Osteoblast (primary cell): ENCODE results near the gene HIGD1C. TPM values are rescaled to one million over a fixed set of nuclear protein-coding genes. Genes with fewer than 3 reads are reported as not detected.
A peak's percentile ranks its signal among the peaks of the same experiment; 100 is the strongest.

Experiments used
- DNase-seq: peaks from one replicate; pipeline ENCODE4 v3.0.0; 2011; ENCODE audit warnings: low spot score, mixed read lengths; ENCODE audit not compliant: insufficient read length; ENCODE audit errors: missing footprints
- H2AFZ ChIP-seq: 2 replicates; pipeline ENCODE4 v1.6.0; 2011; ENCODE audit warnings: mild to moderate bottlenecking, low read length
- H3K27ac ChIP-seq: 2 replicates; pipeline ENCODE4 v1.5.1; 2011; ENCODE audit warnings: mild to moderate bottlenecking, low read depth, low read length, moderate library complexity
- H3K27me3 ChIP-seq: 2 replicates; pipeline ENCODE4 v1.6.0; 2012; ENCODE audit warnings: mild to moderate bottlenecking, control low read depth, inconsistent platforms, low read length, moderate library complexity; ENCODE audit not compliant: insufficient read depth
- H3K36me3 ChIP-seq: 2 replicates; pipeline ENCODE4 v1.5.1; 2011; ENCODE audit warnings: mild to moderate bottlenecking, low read length, control low read depth, moderate library complexity; ENCODE audit not compliant: insufficient read depth
- H3K4me1 ChIP-seq: 2 replicates; pipeline ENCODE4 v1.5.1; 2011; ENCODE audit warnings: mild to moderate bottlenecking, low read length, control low read depth, moderate library complexity; ENCODE audit not compliant: insufficient read depth
- H3K4me2 ChIP-seq: 2 replicates; pipeline ENCODE4 v1.6.0; 2011; ENCODE audit warnings: mild to moderate bottlenecking, low read length; ENCODE audit not compliant: insufficient read depth
- H3K4me3 ChIP-seq: fragments of 200-600 bp; sonication (generic); 3 replicates; pipeline ENCODE4 v1.5.1; 2012; ENCODE audit warnings: mild to moderate bottlenecking, low read length, inconsistent platforms; ENCODE audit not compliant: insufficient read depth
- H3K79me2 ChIP-seq: 2 replicates; pipeline ENCODE4 v1.6.0; 2012; ENCODE audit warnings: mild to moderate bottlenecking, low read length, control low read depth, inconsistent platforms; ENCODE audit not compliant: insufficient read depth
- H3K9me3 ChIP-seq: 2 replicates; pipeline ENCODE4 v1.5.1; 2011; ENCODE audit warnings: low read depth, low read length, control low read depth
- H4K20me1 ChIP-seq: 2 replicates; pipeline ENCODE4 v1.6.0; 2012; ENCODE audit warnings: mild to moderate bottlenecking, low read length, control low read depth; ENCODE audit not compliant: insufficient read depth
- total RNA-seq: library from RNA; depleted of rRNA; stranded (reverse); fragments of >200 nt; gene quantifications from 2 replicates; pipeline ENCODE4 v1.2.3, GENCODE V29; 2012
- TF ChIP-seq, protein P1 (sequence below): IDR thresholded peaks from 2 replicates; pipeline ENCODE4 v1.5.1; 2011; ENCODE audit warnings: mild to moderate bottlenecking, low read depth, low read length, moderate library complexity; ENCODE audit errors: extremely low read depth

HIGD1C gene
- total RNA-seq, 1 donor = not detected

DNA sequence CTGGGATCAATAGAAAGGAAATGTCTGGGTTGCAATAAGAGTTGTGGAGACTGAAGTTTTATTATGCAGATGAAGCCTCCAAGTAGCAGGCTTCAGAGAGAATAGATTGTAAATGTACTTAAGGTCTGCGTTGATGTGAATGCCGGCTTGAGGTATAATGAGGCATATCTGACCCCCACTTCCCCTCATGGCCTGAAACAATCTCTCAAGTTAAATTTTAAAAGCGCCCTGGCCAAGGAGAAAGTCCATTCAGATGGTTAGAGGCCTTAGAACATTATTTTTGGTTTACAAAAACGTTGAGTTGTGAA, 28.3 kb upstream of the HIGD1C start:
- peak overlapping the region; percentile 70 for H2AFZ ChIP-seq
- H3K36me3 ChIP-seq = no peaks in the 10 kb centered on the region
- TF ChIP-seq, protein P1, sequence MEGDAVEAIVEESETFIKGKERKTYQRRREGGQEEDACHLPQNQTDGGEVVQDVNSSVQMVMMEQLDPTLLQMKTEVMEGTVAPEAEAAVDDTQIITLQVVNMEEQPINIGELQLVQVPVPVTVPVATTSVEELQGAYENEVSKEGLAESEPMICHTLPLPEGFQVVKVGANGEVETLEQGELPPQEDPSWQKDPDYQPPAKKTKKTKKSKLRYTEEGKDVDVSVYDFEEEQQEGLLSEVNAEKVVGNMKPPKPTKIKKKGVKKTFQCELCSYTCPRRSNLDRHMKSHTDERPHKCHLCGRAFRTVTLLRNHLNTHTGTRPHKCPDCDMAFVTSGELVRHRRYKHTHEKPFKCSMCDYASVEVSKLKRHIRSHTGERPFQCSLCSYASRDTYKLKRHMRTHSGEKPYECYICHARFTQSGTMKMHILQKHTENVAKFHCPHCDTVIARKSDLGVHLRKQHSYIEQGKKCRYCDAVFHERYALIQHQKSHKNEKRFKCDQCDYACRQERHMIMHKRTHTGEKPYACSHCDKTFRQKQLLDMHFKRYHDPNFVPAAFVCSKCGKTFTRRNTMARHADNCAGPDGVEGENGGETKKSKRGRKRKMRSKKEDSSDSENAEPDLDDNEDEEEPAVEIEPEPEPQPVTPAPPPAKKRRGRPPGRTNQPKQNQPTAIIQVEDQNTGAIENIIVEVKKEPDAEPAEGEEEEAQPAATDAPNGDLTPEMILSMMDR = no peak
- no peaks in the 10 kb centered on the region for H4K20me1 ChIP-seq
- no peak for DNase-seq
- H3K79me2 ChIP-seq = peaks cover 7% of the 10 kb centered on the region
- peaks cover 41% of the 10 kb centered on the region for H3K4me1 ChIP-seq
- no peaks in the 10 kb centered on the region for H3K9me3 ChIP-seq
- H3K27ac ChIP-seq = peak overlapping the region; percentile 68
- H3K4me3 ChIP-seq = peak overlapping the region; percentile 70
- no peaks in the 10 kb centered on the region for H3K27me3 ChIP-seq
- peak overlapping the region; percentile 93 for H3K4me2 ChIP-seq

DNA sequence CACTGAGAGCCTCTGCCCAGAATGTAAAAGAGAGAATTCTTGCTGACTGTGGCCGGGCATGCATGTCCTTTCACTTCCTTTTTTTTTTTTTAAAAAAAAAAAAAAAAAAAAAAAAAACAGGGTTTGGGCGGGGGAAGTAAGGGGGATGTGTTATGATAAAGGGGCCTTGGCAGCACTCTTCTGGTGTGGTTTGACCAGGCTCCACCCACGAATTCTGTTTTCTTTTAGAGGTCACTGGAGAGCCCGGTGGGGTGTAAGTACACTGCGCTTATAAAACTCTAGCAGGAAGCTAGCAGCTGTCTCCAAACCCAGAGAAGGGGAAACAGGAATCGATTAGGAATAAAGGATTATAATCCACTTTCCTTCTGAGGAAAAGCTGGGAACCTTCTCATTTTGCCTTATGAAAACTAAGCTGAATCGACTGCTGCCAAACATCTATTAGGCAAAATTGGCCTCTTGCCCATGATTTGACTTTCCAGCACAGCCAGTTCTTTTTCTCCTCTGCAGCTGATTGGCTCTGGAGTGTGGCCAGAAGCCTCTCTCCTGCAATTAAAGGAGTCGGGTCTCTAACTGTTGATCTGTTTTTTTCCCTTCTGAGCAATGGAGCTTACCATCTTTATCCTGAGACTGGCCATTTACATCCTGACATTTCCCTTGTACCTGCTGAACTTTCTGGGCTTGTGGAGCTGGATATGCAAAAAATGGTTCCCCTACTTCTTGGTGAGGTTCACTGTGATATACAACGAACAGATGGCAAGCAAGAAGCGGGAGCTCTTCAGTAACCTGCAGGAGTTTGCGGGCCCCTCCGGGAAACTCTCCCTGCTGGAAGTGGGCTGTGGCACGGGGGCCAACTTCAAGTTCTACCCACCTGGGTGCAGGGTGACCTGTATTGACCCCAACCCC, 27.7 kb upstream of the HIGD1C start:
- H3K27me3 ChIP-seq = no peaks in the 10 kb centered on the region
- peak overlapping the region; percentile 68 for H3K27ac ChIP-seq
- peaks cover 41% of the 10 kb centered on the region for H3K4me1 ChIP-seq
- peaks cover 7% of the 10 kb centered on the region for H3K79me2 ChIP-seq
- H3K4me2 ChIP-seq = peak overlapping the region; percentile 93
- peak; percentile 80 for DNase-seq
- H4K20me1 ChIP-seq = no peaks in the 10 kb centered on the region
- H2AFZ ChIP-seq = peak overlapping the region; percentile 73
- no peaks in the 10 kb centered on the region for H3K9me3 ChIP-seq
- peak overlapping the region; percentile 70 for H3K4me3 ChIP-seq
- TF ChIP-seq, protein P1 = no peak
- no peaks in the 10 kb centered on the region for H3K36me3 ChIP-seq

DNA sequence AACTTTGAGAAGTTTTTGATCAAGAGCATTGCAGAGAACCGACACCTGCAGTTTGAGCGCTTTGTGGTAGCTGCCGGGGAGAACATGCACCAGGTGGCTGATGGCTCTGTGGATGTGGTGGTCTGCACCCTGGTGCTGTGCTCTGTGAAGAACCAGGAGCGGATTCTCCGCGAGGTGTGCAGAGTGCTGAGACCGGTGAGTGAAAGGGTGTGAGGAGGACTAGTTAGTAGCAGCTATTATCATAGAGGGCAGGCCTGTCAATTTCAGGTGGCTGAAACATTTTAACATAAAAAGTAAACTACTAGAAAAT, 27.0 kb upstream of the HIGD1C start:
- Histone ChIP-seq H3K79me2 (peaks cover 7% of the 10 kb centered on the region), H3K9me3 (no peaks in the 10 kb centered on the region), H3K4me3 (peak overlapping the region; percentile 70), H2AFZ (peak overlapping the region; percentile 73), H3K27me3 (no peaks in the 10 kb centered on the region), H3K4me1 (peaks cover 41% of the 10 kb centered on the region), H3K4me2 (peak overlapping the region; percentile 93), H4K20me1 (no peaks in the 10 kb centered on the region), H3K36me3 (no peaks in the 10 kb centered on the region), H3K27ac (no peak overlapping the region)
- no peak for DNase-seq
- TF ChIP-seq, protein P1 = no peak

DNA sequence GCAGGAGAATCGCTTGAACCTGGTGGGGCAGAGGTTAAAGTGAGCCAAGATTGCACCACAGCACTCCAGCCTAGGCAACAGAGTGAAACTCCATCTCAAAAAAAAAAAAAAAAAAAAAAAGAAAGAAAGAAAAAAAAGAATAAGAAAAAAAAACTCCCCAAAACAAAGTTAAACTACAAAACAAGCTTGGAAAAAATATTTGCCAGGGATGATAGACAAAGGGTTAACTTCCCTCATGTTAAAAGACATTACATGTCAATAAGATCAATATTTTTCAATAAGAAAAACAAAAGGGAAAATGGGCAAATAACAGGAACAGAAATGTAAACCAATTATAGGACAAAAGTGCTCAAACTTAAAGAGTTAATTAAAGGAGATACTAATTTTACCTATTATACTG, 26.4 kb upstream of the HIGD1C start:
- DNase-seq = no peak
- H3K79me2 ChIP-seq = peaks cover 7% of the 10 kb centered on the region
- TF ChIP-seq, protein P1 = no peak
- no peaks in the 10 kb centered on the region for H3K9me3 ChIP-seq
- peak overlapping the region; percentile 93 for H3K4me2 ChIP-seq
- H3K4me3 ChIP-seq = peak overlapping the region; percentile 70
- no peak overlapping the region for H3K27ac ChIP-seq
- H3K27me3 ChIP-seq = no peaks in the 10 kb centered on the region
- no peaks in the 10 kb centered on the region for H3K36me3 ChIP-seq
- no peaks in the 10 kb centered on the region for H4K20me1 ChIP-seq
- no peak overlapping the region for H2AFZ ChIP-seq
- peaks cover 41% of the 10 kb centered on the region for H3K4me1 ChIP-seq
